Activated CD4-positive, alpha-beta T cell treated with anti-CD3 and anti-CD28 coated beads, Interleukin-2, amount 50 U/mL, for 16 hours (primary cell): ENCODE measurements around the gene AGPAT1.
"Not testable (repeated sequence)": the region's sequence is repeated elsewhere in the genome, so short reads cannot be mapped to it uniquely, and the experiment has no call there.

Source experiments
- DNase-seq: peaks from one replicate; pipeline ENCODE4 v3.0.0-alpha.2; 2020

Gene AGPAT1, protein sequence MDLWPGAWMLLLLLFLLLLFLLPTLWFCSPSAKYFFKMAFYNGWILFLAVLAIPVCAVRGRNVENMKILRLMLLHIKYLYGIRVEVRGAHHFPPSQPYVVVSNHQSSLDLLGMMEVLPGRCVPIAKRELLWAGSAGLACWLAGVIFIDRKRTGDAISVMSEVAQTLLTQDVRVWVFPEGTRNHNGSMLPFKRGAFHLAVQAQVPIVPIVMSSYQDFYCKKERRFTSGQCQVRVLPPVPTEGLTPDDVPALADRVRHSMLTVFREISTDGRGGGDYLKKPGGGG

DNA sequence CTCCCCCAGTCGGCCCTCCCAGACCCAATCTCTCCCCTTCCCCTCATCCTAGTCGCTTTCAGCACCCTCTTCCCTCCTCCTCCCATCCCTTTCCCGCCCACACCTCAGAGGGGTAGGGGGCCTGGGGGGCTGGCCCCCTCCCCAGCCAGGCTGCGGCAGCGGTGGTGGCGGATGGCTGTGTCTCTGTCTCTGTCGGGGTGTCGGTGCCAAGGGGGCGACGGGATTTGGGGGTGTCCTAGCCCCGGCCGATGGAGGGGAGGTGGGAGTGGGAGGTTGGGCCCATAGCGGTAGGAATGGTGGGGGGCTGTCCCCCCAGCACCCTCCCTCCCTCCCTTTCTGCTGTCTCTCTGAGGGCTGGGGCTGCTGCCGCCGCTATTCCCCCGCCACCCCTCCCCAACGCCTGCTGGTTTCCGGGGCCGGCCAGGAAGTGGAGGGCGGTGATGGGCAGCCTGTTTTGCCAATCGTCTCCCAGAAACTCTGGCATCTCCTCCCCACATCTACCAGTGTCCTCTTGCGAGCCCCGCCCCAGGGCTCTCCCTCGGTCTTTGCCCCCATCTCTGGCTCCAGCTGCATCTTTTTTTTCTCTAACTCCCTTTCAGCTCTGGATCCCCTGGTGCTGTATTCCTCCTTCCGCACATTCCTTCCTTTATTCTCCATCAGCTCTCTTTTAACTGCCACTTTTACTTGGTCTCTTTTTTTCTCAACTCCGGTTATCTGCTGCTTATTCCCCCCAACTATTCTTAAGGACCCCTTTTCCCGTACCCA, at the start of gene AGPAT1:
Gene AGPAT1 (minus strand): TSS at position 374 of the 765 bp plus-strand sequence. CDS start 4,588 bp downstream, outside the sequence.
- peak; percentile 98 for DNase-seq

DNA sequence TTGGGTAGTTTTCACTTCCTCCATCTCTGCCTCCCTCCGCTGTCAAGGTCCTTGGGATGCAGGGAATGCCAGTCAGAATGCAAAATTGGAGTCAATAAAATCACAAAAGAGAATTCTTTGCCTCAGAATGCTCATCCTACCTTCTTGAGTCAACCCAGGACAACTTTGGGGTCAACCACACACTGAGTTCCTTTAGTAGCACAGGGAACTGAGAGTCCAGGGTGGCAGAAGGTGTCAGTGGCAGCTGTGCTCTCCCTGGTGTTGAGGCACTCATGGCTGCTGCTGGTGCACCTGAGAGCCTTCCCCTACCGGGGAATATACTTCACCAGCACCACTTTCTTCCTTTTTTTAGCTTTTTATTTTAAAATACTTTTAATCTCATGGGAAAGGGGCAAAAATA, 48.8 kb upstream of the AGPAT1 start:
- DNase-seq = no peak

DNA sequence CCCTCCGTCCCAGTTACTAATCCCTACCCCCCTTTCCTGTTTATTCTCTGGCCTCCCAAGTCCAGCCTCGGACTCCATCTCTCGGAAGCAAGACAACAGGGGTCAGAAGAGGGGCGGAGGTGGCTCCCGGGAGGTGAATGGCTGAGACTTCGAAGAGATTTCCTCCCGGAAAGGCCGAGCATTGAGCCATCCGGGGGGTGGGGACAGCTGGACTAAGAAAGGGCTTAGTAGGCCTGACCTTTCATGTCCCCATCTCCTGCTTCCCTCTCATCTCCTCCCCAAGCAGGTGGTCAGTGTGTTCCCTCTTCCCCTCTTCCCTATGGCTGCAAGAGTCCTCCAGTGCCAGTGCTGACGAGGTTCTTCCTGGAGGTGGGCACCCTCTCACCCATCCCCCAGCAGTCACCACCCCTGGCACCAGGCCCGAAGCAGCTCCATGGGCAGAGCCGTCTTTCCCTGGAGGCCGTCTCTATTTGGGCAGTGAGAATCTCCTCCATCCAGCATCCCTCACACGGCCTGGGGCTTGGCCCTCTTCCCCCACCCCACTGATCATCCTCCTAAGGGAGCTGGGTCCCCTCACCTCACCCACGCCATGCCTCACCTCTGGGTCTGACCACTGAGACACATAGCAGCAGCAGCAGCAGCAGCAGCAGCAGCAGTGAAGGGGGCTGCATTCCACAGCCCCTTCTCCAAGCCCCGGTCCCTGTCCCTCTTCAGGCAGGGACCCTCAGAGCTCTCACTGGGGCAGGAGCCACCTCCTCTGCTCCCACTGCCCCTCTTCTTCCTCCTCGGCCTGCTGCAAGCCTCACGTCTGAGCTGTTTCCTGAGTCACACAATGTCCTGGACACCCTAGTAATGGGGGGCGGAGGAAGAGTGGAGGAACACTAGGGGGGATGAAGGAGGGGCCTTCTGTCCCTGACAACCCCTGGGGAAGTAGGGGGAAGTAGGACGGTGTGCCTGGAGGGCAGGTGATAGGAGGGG, 47.7 kb upstream of the AGPAT1 start, which contains the start of gene NOTCH4:
Gene NOTCH4 (minus strand): TSS at position 810 of the 978 bp plus-strand sequence. CDS start 139 bp downstream, at position 671.
- no peak for DNase-seq

DNA sequence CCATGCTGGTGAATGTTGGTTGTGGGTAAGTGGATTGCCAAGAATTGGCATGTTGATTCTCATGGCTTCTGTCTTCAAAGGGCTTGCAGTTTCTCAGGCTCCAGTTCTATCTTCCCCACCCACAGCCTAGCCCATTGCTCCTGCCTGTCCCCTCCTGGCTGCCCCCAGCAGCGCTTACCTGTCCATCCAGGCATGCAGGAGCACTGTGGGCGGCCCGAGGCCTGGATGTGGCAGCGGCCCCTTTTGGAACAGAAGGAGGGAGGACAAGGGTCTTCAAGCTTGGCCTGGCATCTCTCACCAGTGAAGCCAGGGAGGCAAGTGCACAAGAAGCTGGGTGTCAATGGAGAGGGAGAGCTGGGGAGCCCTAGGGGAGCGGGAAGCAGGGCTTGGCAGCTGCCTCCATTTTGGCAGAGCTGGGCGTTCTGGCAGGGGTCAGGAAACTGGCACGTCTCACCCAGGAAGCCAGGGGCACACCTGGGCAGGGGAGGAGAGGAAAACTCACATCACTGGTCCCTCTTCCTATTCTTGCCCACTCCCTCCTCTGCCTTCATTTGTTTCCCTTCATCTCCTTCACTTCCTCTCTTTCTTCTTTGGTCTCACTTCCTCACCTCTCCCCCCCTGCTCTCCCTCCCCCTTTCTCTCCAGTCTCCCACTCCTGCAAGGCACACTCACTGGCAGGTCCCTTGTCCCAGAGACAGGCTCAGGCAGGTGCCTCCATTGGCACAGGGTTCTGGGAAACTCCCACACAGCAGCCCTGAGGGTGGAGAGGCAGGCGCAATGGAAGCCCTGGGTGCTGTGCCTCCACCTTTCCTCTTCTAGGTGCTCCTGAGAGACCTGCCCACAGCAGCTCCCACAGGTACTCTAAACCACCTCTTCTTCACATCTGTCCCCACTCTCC, 46.7 kb upstream of the AGPAT1 start:
- no peak for DNase-seq

DNA sequence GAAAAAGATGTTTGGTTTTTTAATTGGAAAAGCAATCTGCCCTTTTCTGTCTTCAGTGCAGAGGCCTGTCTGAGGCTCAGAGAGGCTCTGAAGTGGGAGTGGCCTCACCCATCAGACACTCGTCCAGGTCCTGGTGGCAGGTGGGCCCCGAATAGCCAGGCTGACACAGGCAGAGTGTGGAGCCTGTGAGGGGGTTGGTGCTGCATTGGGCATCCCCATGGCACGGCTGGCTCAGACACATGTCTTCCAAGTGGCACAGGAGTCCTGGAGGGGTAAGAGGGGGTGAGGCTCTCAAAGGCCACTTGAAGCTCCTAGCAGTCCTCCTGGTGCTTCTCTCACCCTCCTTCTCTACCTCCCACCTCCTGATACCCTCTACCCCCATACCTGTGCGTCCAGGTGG, 44.1 kb upstream of the AGPAT1 start:
- DNase-seq = no peak

DNA sequence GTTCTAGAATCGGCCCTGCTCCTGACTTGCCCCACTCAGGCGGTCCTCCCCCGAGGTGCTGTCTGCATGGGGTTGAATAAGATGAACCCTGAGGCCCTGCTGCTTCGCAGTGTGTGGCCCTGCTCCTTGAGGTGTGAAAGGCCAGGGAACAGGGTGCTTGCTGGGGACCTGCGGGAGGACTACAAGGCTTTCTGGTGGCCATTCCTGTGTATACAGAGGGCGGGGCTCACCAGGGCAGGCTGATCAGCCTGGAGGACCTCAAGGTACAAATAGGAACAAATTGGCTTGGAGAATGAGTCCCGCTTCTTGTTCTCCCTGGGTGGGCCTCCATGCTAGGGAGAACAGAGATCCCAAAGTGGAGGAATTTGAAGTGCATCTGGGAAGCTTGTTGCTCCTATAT, 42.3 kb upstream of the AGPAT1 start:
- DNase-seq = no peak

DNA sequence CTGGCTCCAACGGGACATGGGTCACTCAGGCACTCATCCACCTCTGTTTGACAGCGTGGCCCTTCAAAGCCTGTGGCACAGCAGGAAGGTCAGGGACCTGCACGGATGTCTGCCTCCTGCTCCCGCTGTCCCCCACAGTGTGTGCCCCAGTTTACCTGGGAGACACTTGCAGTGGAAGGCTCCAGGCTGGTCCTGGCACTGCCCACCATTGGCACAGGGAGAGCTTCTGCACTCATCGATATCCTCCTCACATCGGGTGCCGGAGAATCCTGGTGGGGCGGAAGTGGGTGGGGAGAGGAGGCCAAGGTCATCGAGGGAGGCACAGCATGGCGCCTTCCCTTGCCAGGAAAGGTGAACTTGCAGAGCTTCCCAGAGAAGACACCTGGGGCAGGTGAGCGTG, 41.1 kb upstream of the AGPAT1 start:
- DNase-seq = no peak

DNA sequence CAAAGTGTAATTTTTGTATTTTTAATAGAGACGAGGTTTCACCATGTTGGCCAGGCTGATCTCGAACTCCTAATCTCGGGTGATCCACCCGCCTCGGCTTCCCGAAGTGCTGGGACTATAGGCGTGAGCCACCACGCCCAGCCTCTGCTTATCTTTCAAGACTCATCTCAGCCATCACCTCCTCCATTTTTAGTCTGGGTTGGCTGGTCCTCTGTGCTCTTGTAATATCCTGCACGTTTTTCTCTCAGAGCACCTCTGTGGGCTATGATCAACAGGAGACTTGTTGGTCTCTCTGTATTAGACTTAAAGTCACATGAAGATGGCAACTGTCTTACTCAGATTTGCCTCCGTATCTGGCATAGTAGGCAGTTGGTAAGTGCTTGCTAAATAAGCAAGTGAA, 40.4 kb upstream of the AGPAT1 start:
- no peak for DNase-seq

DNA sequence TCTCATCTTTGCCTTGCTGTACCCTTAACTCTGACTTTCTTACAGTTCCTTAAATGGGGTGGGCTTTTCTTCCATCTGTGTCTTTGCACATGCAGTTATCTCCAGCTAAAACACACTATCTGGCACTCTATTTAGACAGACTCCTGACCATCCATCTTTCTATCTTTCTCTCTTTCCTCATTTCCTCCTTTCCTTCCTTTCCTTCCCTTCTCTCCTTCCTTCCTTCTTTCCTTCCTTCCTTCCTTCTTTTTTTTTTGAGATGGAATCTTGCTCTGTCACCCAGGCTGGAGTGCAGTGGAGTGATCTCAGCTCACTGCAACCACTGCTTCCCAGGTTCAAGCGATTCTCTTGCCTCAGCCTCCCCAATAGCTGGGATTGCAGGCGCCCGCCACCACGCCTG, 39.7 kb upstream of the AGPAT1 start:
- DNase-seq = no peak

DNA sequence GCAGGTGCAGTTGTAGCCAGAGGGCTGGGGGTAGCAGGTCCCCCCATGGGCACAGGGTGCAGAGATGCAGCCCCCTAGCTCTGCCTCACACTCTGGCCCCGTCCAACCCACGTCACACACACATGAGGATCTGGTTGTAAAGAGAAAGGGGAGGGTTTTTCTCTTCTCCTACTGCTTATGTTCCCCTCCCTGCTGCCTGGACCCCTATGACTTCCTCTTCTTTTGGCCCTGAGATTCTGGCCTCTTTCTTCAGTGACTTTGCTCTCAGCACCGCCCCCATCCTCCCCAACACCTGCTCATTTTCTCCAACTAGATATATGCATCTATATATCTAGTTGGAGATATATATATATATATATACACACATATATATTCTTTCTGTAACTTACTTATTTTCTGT, 38.2 kb upstream of the AGPAT1 start:
- no peak for DNase-seq

DNA sequence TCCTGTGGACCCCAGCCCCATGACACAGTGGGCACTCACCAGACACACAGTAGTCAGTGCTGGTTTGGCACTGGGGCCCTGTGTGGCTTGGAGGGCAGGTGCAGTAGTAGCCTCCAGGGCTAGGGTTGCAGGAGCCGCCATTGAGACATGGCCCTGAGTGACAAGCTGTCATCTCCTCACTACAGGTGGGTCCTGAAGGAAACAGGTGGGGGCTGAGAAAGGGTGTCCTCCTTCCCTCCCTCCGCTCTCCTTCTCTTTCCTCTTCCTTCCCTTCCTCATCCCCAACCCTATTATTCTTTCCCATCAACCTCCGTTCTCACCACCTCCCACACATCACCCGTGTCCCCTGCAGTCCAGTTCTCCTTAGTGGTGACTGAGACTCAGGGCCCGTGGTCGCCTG, 37.8 kb upstream of the AGPAT1 start:
- DNase-seq = no peak

DNA sequence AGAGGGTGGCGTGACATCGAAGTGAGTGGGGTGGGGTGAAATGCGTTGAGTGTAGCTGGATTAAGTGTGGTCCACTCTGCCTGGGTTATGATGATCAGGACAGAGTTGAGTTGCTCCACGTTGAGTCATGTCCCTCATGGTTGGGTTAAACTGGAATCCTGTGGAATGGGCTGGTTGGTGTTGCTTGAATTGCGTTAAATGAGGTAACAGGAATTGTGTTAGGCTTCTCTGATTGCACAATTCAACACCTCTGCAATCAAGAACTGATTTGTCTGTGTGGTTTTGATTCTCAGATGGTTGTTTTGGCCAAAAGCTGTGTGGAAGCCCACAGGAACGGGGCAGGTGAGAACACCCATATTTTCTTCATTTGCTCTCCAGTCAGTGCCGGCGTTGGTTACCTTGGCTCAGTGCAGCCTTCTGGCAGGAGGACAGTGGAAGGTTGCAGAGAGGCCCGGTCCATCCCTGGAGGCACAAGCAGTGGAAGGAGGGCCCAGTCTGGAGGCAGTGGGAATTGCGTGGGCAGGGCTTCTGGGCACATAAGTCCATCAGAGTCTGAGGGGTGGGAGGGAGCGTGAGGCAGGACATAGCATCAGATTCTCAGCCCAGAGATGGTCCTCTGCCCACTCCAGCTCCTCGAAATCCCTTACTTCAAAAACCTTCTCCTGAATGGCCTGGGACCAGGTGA, 36.3 kb upstream of the AGPAT1 start:
- no peak for DNase-seq

DNA sequence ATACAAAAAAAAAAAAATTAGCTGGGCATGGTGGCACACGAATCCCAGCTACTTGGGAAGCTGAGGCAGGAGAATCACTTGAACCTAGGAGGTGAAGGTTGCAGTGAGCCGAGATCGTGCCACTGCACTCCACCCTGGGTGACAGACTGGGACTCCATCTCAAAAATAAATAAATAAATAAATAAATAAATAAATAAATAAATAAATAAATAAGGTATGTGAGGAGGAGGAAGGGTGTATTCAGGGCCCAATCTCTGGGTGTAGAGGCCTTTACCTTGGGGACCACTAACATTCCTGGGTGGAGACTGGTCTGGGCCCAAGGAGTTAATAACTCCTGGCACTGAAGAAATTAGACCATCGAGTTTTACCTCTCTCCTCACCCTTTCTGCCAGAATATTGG, 35.5 kb upstream of the AGPAT1 start:
- not testable (repeated sequence) for DNase-seq

DNA sequence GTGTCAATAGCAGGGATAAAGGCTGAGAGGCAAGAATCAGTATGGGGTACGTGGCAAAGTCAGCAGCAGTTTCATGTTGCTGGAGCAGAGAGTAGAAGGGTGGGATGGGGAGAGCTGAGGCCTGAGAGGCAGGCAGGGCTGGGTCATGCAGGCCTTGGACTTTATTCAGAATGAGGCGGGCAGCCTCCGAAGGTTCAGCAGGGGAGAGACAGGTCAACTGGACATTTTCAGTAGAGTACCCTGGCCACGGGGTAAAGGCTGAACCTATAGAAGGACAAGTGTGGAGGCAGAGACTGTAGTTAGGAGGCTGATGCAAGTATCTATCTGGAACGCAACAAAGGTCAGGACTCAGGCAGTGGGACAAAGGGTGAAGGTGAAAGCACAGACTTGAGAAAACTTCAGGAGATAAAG, 34.3 kb upstream of the AGPAT1 start:
- no peak for DNase-seq

DNA sequence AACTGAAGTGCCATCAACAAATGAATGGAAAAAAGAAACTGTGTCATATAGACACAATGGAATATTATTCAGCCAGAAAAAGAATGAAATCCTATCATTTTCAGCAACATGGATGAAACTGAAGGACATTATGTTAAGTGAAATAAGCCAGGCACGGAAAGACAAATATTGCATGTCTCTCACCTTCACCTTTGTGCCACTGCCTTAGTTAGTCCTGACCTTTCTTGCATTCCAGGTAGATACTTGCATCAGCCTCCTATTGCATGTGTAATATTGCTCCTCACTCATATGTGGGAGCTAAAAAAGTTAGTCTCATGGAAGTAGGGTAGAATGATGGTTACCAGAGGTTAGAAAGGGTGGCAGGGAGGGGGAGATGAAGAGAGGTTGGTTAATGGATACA, 33.1 kb upstream of the AGPAT1 start:
- no peak for DNase-seq

DNA sequence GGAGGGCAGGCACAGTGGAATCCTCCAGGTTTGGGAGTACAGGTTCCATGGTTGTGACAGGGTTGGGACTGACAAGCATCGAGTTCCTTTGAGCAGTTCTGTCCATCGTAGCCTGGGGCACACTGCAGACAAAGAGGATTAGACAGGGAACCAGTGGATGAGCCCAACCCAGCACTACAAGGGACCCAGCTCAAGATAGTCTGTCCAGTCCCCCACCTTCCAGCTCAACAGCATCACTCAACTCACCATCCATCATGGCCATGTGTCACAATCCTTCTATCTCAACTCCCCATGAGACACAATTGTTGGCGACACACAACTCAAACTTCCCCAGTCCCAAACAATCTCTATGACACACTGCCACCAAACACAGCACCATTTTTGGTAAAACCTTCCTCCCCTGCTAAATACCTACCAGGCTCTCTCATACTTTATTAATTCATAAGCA, 28.4 kb upstream of the AGPAT1 start:
- no peak for DNase-seq

DNA sequence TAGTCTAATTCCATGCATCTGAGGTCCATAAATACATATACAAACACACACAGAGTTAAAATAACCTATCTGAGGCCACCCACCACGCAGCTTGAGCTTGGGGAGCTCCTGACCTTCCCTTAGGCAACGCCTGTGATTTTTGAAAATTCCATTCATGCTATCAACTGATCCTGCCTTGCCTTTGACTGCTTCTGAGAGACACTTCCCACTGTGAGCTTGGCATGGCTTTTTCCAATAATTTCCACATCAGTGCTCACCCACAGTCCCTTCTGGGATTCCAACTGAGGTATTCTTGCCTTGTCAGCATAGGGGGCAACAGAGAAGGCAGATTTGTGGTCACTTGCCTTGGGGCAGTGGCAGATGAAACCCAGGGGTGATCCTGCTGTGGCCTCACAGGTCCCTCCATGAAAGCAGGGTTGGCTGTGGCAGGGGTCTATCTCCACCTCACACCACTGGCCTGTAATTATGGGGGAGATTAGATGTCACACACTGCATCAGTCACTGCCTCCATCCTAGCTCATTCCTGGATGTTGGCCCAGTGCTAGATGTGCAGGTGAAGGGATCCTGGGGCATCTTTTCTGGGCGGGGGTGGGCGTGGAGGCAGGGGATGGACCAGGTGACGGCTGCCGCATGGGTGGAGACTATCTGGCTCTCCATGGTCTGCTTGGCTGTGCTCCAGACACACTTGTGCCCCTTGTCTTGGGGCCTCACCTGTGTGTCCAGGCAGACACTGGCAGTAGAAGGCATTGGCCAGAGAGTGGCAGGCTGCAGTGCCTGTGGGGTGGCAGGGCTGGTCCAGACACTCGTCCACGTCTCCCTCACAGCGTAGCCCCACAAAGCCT, 27.8 kb upstream of the AGPAT1 start:
- DNase-seq = no peak

DNA sequence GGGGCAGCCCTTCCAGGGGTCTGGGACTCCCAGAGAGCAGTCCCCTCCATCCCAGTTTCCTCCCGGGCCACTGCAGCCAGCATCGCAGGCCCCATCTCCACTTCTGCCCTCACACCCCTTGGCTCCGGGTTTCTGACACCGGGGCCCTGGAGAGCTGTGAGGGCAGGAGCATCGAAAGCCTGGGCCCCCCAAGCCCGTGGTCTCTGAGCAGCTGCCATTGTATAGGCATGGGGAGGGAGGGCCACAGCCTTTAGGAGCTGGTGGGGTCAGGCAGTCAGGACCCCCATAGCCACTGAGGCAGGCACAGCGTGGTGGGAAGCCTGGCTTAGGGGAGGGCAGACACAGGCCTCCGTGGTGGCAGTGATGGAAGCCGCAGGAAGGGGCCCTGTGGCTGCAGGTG, 26.3 kb upstream of the AGPAT1 start:
- DNase-seq = no peak

DNA sequence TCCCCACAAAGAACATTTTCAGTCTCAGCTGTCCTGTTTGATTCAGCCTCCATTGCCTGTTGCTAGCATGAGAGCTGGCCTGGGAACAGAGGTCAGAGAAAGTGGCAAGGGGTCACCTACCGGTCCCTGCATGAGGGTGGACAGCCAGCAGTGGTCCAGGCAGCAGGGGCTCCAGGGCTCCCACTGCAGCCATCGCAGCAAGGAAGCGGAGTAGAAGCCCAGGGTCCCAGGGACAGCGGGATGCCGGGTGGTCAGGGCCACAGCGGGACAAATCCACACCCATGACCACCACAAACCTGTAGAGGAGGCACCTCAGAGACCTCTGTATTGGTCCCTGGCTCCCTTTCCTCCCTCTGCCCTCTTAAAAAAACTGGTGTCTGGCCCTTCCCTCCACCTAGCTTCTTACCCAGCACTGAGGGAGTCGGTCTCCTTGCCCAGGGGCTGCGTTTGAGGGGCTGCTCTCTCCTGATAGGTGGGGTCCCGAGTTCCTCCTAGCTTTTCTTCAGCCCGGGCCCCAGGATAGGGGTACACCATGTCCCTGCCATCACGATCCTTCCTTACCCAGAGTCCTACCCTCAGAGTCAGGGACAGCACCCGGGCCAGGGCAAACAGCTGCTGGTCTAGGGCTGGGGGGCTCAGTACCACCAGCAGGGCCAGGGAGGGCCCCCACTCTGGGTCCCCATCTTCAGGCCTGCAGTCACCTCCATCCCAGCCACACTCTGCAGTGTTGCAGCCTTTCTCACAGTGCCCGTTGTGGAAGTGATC, 25.0 kb upstream of the AGPAT1 start:
- DNase-seq = no peak

DNA sequence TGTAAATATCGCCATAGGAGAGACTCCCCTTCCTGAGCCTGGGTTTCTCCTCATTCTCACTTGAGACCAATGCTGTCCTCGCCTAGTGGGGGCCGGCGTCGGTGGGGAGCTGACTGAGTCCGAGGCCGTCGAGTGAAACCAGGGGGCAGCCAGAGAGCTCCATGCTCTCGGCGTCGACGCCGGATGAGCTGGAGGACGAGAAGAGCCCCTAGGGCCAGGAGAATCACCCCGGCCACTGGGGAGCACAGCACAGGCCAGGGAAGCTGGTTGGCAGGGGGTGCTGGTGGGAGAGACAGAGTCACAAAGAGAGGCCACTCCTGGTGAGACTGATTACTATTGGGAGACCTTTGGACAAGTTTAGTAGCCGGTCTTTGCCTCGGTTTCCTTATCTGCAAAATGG, 23.0 kb upstream of the AGPAT1 start:
- DNase-seq = no peak
